Upper lobe of right lung (tissue), 1 donor: ENCODE measurements around the gene RELT. TPM values are rescaled to one million over a fixed set of nuclear protein-coding genes. Genes with fewer than 3 reads are reported as not detected.
"Not testable (repeated sequence)": the region's sequence is repeated elsewhere in the genome, so short reads cannot be mapped to it uniquely, and the experiment has no call there.

ENCODE experiments used
- ATAC-seq: fragments of 200-7000 bp; cut with Tn5 transposase; one replicate; pipeline ENCODE4 v1.9.1; 2020; ENCODE audit warnings: mild to moderate bottlenecking, moderate library complexity
- DNase-seq: peaks from one replicate; pipeline ENCODE4 v3.0.0-alpha.2; 2020
- H3K27ac ChIP-seq: fragments of 200-600 bp; one replicate; pipeline ENCODE4 v1.8.0; 2022
- H3K27me3 ChIP-seq: fragments of 200-600 bp; one replicate; pipeline ENCODE4 v1.8.0; 2022; ENCODE audit warnings: mild to moderate bottlenecking
- H3K36me3 ChIP-seq: fragments of 200-600 bp; one replicate; pipeline ENCODE4 v1.8.0; 2022
- H3K4me1 ChIP-seq: fragments of 200-600 bp; one replicate; pipeline ENCODE4 v1.8.0; 2022
- H3K4me3 ChIP-seq: fragments of 200-600 bp; one replicate; pipeline ENCODE4 v1.8.0; 2022; ENCODE audit warnings: mild to moderate bottlenecking
- H3K9me3 ChIP-seq: fragments of 200-600 bp; one replicate; pipeline ENCODE4 v1.8.0; 2022
- intact Hi-C: fragments of 100-400 bp; cut with DNase I; formaldehyde crosslinking; loops from one replicate; pipeline ENCODE4 v1.11.0; 2022
- total RNA-seq: library from RNA; stranded (reverse); fragmentation: NEBNext Ultra II Directional; extraction: Animal tissue kit (Norgen Biotek cat#: 25700); gene quantifications from one replicate; pipeline ENCODE4 v1.2.1, GENCODE V29; 2021
- TF ChIP-seq, protein P1 (sequence below): fragments of 200-600 bp; IDR thresholded peaks from one replicate; pipeline ENCODE4 v1.8.0; 2022; ENCODE audit warnings: antibody characterized with exemption
- donor health status: DM: no; HTN: yes; CAD: no; lungs with severe emphysema.

Gene RELT
- total RNA-seq, 1 donor from 2014 or later: 11.7 TPM

DNA sequence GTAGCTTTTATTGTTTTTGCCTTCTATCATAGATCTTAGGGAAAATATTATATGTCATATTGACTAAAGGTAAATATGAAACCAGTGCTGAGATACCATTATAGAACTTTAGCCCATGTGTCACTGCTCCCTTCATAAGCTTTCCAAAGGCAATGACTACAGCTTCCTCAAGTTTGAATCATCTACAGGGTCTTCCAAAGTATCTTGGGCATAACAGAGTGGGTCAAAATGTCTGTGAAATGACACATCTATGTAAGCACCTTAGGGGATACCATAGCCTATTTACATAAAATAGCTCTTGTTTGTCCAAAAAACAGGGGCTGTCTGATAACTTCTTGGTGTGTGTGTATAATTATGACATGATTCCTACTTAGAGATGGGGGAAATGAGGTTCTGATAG lies 52.5 kb downstream of the RELT start:
- H3K4me3 ChIP-seq: no peak overlapping the region
- no peaks in the 10 kb centered on the region for H3K9me3 ChIP-seq
- no peaks in the 10 kb centered on the region for H3K27me3 ChIP-seq
- intact Hi-C loops: no loop called here
- TF ChIP-seq, protein P1, sequence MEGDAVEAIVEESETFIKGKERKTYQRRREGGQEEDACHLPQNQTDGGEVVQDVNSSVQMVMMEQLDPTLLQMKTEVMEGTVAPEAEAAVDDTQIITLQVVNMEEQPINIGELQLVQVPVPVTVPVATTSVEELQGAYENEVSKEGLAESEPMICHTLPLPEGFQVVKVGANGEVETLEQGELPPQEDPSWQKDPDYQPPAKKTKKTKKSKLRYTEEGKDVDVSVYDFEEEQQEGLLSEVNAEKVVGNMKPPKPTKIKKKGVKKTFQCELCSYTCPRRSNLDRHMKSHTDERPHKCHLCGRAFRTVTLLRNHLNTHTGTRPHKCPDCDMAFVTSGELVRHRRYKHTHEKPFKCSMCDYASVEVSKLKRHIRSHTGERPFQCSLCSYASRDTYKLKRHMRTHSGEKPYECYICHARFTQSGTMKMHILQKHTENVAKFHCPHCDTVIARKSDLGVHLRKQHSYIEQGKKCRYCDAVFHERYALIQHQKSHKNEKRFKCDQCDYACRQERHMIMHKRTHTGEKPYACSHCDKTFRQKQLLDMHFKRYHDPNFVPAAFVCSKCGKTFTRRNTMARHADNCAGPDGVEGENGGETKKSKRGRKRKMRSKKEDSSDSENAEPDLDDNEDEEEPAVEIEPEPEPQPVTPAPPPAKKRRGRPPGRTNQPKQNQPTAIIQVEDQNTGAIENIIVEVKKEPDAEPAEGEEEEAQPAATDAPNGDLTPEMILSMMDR: no peak
- DNase-seq: no peak
- no peaks in the 10 kb centered on the region for H3K4me1 ChIP-seq
- H3K27ac ChIP-seq: no peak overlapping the region
- no peaks in the 10 kb centered on the region for H3K36me3 ChIP-seq
- ATAC-seq: no peak

DNA sequence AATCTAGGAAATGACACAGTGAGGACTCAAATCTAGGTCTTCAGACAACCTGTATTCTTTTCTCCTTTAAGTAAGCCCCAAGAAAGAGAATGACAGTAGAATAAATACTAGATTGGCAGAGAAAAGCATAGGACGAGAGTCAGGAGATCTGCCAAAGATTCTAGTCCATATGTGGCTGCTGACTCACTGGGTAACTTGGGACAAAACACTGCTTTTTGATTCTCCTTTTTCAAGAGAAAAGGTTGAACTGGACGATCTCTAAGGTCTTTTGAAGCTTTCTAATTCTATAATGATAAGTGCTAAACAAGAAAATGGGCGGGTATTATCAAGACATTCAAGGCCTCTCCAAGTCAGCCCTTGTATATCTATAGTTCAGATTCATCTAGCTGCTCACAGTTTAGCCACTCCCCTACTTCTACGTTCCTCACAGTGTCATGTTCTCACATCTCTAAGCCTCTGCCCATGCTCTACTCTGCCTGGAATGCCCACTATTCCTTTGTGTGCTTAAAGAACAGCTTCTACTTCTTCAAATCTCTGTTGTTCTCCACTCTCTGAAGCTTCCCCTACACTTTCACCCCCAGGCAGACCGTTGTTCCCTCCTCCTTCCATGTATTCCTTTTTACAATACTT lies 53.0 kb downstream of the RELT start:
- TF ChIP-seq, protein P1: no peak
- no peaks in the 10 kb centered on the region for H3K36me3 ChIP-seq
- no peaks in the 10 kb centered on the region for H3K4me1 ChIP-seq
- no peak for DNase-seq
- peak; percentile 30 for ATAC-seq
- no peak overlapping the region for H3K27ac ChIP-seq
- H3K9me3 ChIP-seq: no peaks in the 10 kb centered on the region
- no peak overlapping the region for H3K4me3 ChIP-seq
- intact Hi-C loops: no loop called here
- H3K27me3 ChIP-seq: no peaks in the 10 kb centered on the region

DNA sequence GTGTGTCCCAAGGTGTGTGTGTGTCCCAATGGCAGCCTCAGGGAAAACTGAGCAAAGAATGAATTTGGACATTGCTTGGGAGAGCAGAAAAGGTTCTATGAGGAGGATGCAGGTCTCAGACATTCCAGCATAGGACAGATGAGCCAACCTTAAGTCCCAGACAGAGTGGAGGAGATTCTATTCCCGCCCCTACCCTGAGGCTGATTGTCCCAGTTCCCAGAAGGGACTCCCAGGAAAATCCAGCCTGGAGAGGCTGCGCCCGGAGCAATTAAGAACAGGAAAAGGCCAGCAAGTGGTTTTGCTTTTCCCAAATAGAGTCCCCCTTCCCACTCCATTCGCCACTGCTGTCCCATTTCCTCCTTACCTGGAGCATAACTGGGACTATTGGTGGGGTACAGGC lies 54.1 kb downstream of the RELT start:
- H3K27me3 ChIP-seq: no peaks in the 10 kb centered on the region
- intact Hi-C loops: no loop called here

DNA sequence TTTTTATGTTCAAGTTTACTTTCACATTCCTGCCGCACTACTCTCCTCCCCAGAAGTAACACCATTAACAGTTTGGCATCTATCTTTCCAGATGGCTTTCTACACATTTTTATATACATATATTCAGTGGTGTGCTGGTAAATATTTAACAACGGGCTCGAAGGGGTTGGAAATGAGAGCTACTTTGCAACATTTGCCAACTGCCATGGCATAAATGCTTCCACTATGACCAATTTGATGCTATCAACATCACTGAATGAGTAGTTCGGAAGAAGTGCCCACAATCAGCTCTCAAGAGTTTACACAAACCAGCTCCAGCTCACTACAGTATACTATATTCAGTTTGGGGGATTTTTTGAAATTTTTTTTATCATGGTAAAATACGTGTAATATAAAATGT lies 55.2 kb downstream of the RELT start:
- TF ChIP-seq, protein P1: no peak
- H3K4me1 ChIP-seq: no peaks in the 10 kb centered on the region
- H3K4me3 ChIP-seq: no peak overlapping the region
- H3K9me3 ChIP-seq: no peaks in the 10 kb centered on the region
- no peak overlapping the region for H3K27ac ChIP-seq
- DNase-seq: no peak
- no peak for ATAC-seq
- no peaks in the 10 kb centered on the region for H3K27me3 ChIP-seq
- no peaks in the 10 kb centered on the region for H3K36me3 ChIP-seq
- intact Hi-C loops: no loop called here

More for the DNA sequence above, 54.1 kb downstream of the RELT start:
- Histone ChIP-seq H3K27ac (no peak overlapping the region), H3K9me3 (no peaks in the 10 kb centered on the region), H3K36me3 (no peaks in the 10 kb centered on the region), H3K4me3 (no peak overlapping the region), H3K4me1 (no peaks in the 10 kb centered on the region)
- TF ChIP-seq, protein P1: no peak
- no peak for DNase-seq
- no peak for ATAC-seq

DNA sequence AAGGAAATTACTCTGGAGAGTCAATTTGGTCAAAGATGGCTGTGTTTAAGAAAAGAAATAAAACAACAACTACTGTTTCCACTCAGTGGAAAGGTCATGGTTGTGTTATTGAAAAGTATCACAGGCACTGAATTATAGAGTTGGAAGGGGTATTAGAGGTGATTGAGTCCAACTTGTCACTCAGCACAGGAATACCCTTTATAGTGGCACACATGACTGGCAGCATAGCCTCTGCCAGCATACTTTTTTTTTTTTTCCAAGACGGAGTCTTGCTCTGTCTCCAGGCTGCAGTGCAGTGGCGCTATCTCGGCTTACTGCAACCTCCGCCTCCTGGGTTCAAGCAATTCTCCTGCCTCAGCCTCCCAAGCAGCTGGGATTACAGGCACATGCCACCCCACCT lies 60.7 kb downstream of the RELT start:
- DNase-seq, intact Hi-C loops, H3K4me1 ChIP-seq, H3K27me3 ChIP-seq, H3K36me3 ChIP-seq, H3K9me3 ChIP-seq, H3K27ac ChIP-seq, ATAC-seq, H3K4me3 ChIP-seq: not testable (repeated sequence)

DNA sequence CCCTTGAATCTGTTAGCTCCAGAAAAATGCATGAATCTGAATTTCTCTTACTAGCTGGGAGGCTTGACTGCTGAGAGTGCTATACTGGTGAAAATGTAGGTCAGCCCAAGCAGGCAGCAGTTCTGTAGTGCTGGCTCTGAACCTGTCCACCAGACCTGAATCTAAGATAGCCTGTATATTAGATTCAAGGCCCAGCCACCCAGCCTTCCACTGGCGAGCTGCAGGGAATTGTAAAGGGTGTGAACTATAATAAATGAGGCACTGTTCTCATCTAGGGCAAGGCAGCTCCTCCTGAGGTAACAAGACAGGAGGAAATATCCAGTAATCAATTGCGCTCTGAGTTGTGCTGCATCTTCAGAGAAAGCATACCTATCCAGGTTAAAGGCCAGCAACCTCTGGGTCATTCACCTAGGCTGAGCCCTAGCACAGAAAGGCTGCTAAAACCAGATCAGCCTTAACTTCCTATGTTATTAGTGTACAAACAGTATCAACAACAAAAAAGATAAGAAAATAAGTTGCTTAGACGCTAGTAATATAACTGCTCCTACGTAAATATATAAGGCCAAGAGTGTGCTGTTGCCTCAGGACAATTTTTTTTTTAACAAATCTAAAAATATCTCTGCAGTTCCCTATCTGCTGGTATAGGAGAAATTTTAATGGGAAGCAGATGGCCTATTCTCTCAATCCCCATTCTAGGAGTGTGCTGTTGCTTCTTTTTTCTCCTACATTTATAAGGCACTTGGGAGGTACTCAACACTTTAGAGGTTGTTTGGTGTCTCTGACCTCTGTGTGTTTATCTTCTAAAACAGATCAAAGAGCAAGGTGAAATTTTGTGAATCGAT lies 63.0 kb downstream of the RELT start:
- no peak for ATAC-seq
- DNase-seq: no peak

More for the DNA sequence above, 63.0 kb downstream of the RELT start:
- Histone ChIP-seq H3K4me3 (no peak overlapping the region), H3K4me1 (no peaks in the 10 kb centered on the region), H3K27ac (no peak overlapping the region), H3K36me3 (no peaks in the 10 kb centered on the region), H3K27me3 (no peaks in the 10 kb centered on the region), H3K9me3 (no peaks in the 10 kb centered on the region)
- intact Hi-C loops: no loop called here
- TF ChIP-seq, protein P1: no peak
